PC-3 (cell line): ENCODE results near the gene TANC1. TPM values are rescaled to one million over a fixed set of nuclear protein-coding genes. Genes with fewer than 3 reads are reported as not detected.

Source experiments
- ATAC-seq: fragments of 200-7000 bp; cut with Tn5 transposase; 2 replicates; pipeline ENCODE4 v1.9.1; 2020; ENCODE audit warnings: mild to moderate bottlenecking, moderate library complexity
- BruUV-seq: library from RNA; stranded (reverse); fragments of 400-500 nt; replicated peaks from 2 replicates; lab custom pipeline; 2021; lab: Mats Ljungman, UMichigan
- CTCF ChIA-PET: fragments of 300-600 bp; sonication (Branson Sonifier 250); formaldehyde crosslinking; loops from one replicate; lab custom pipeline; 2022; ENCODE audit warnings: antibody characterized with exemption; lab: Charles Lee
- POLR2A ChIA-PET: fragments of 300-600 bp; sonication (Branson Sonifier 250); formaldehyde crosslinking; loops from one replicate; lab custom pipeline; 2022; ENCODE audit warnings: antibody characterized with exemption; ENCODE audit not compliant: unreplicated experiment; lab: Charles Lee
- DNase-seq: peaks from one replicate; pipeline ENCODE4 v3.0.0-alpha.2; 2015
- H2AFZ ChIP-seq: fragments of 300-600 bp; sonication (generic); 2 replicates; pipeline ENCODE4 v1.6.0; 2016; ENCODE audit warnings: antibody characterized with exemption, low read length
- H3F3A ChIP-seq: fragments of 300-600 bp; sonication (generic); one replicate; pipeline ENCODE4 v1.6.0; 2017; ENCODE audit warnings: antibody characterized with exemption, low read length, control low read depth, mild to moderate bottlenecking; ENCODE audit not compliant: unreplicated experiment
- H3K27ac ChIP-seq: fragments of 300-600 bp; sonication (generic); 2 replicates; pipeline ENCODE4 v1.5.1; 2016; ENCODE audit warnings: mild to moderate bottlenecking, low read length
- H3K27me3 ChIP-seq: fragments of 300-600 bp; sonication (generic); 2 replicates; pipeline ENCODE4 v1.6.1; 2016; ENCODE audit warnings: low read length, mixed read lengths
- H3K36me3 ChIP-seq: fragments of 300-600 bp; sonication (generic); 2 replicates; pipeline ENCODE4 v1.6.1; 2016; ENCODE audit warnings: low read depth, mixed run types, low read length, mixed read lengths
- H3K4me1 ChIP-seq: fragments of 300-600 bp; sonication (generic); 2 replicates; pipeline ENCODE4 v1.5.1; 2016; ENCODE audit warnings: low read length; ENCODE audit not compliant: insufficient read depth
- H3K4me2 ChIP-seq: fragments of 300-600 bp; sonication (generic); 2 replicates; pipeline ENCODE4 v1.6.0; 2016; ENCODE audit warnings: low read length
- H3K4me3 ChIP-seq: fragments of 300-600 bp; sonication (generic); 2 replicates; pipeline ENCODE4 v1.5.1; 2016; ENCODE audit warnings: mild to moderate bottlenecking, low read length, mixed read lengths
- H3K79me2 ChIP-seq: fragments of 300-600 bp; sonication (generic); 2 replicates; pipeline ENCODE4 v1.6.1; 2017; ENCODE audit warnings: low read length, mixed read lengths
- H3K9ac ChIP-seq: fragments of 300-600 bp; sonication (generic); 2 replicates; pipeline ENCODE4 v1.6.0; 2016; ENCODE audit warnings: mild to moderate bottlenecking, low read length
- H3K9me2 ChIP-seq: fragments of 300-600 bp; sonication (generic); replicated peaks from 2 replicates; pipeline ENCODE4 v1.6.1; 2016; ENCODE audit warnings: mixed run types, low read length, mixed read lengths
- H3K9me3 ChIP-seq: fragments of 300-600 bp; sonication (generic); 2 replicates; pipeline ENCODE4 v1.6.1; 2016; ENCODE audit warnings: low read length, mixed read lengths
- H4K20me1 ChIP-seq: fragments of 300-600 bp; sonication (generic); 2 replicates; pipeline ENCODE4 v1.6.1; 2016; ENCODE audit warnings: low read length, mixed read lengths
- CTCF ChIP-seq: fragments of 300-600 bp; sonication (generic); conservative IDR thresholded peaks from 2 replicates; pipeline ENCODE4 v1.5.1; 2017; ENCODE audit warnings: antibody characterized with exemption, low read depth, mild to moderate bottlenecking, low read length
- EZH2 ChIP-seq: fragments of 300-600 bp; sonication (generic); IDR thresholded peaks from one replicate; pipeline ENCODE4 v1.6.1; 2017; ENCODE audit warnings: antibody characterized with exemption, mild to moderate bottlenecking, low read length; ENCODE audit not compliant: unreplicated experiment
- EZH2phosphoT487 ChIP-seq: fragments of 300-600 bp; sonication (generic); IDR thresholded peaks from 2 replicates; pipeline ENCODE4 v1.6.1; 2018; ENCODE audit warnings: mild to moderate bottlenecking, antibody characterized with exemption, low read length, borderline replicate concordance
- intact Hi-C: fragments of 100-400 bp; cut with micrococcal nuclease; formaldehyde crosslinking; loops from 2 replicates; pipeline ENCODE4 v1.9.0; 2023
- total RNA-seq: library from RNA; depleted of rRNA; stranded (reverse); fragments of >200 nt; gene quantifications from 2 replicates; pipeline ENCODE4 v1.2.3, GENCODE V29; 2014

TANC1 gene
- total RNA-seq, 1 experiment from 2014 or later, result 17.6 TPM

- H3K9me2 ChIP-seq, result no peaks in the 10 kb centered on the region
- peak overlapping the region; percentile 59 for H3K4me2 ChIP-seq
- BruUV-seq, result no TSS peak
- H3K36me3 ChIP-seq, result no peaks in the 10 kb centered on the region
- no peaks in the 10 kb centered on the region for H3K79me2 ChIP-seq
- DNase-seq (no peak), ATAC-seq (no peak)
- H3K4me3 ChIP-seq, result no peak overlapping the region; the same call in 1 of the 2 replicates
- POLR2A ChIA-PET, result no interaction called here
- H3F3A ChIP-seq, result no peaks in the 10 kb centered on the region
- TF ChIP-seq EZH2phosphoT487 (no peak), EZH2 (no peak), CTCF (no peak)
- no peak overlapping the region for H3K27ac ChIP-seq
- no peak overlapping the region for H2AFZ ChIP-seq
- H4K20me1 ChIP-seq, result no peaks in the 10 kb centered on the region
- H3K9ac ChIP-seq, result no peak overlapping the region
- peaks cover 33% of the 10 kb centered on the region for H3K4me1 ChIP-seq
- intact Hi-C loops, result loop anchor here (5.0 kb wide), 1 partner anchor 45 kb away; the partner anchor contains the start of gene TANC1
- CTCF ChIA-PET, result no interaction called here
- no peaks in the 10 kb centered on the region for H3K27me3 ChIP-seq
- H3K9me3 ChIP-seq, result no peaks in the 10 kb centered on the region
Measured at GRCh38 chr2:158922601-158923000, 45.8 kb upstream of the TANC1 start.

- no peaks in the 10 kb centered on the region for H3K79me2 ChIP-seq
- H3K27me3 ChIP-seq, result no peaks in the 10 kb centered on the region
- H3F3A ChIP-seq, result no peaks in the 10 kb centered on the region
- no peaks in the 10 kb centered on the region for H3K36me3 ChIP-seq
- no peaks in the 10 kb centered on the region for H4K20me1 ChIP-seq
- intact Hi-C loops, result loop anchor here (5.0 kb wide), 1 partner anchor 44 kb away; the partner anchor contains the start of gene TANC1
- ATAC-seq, result peak; percentile 62
- DNase-seq, result peak; percentile 73
- POLR2A ChIA-PET, result no interaction called here
- H2AFZ ChIP-seq, result peak overlapping the region; percentile 16; the same call in 1 of the 2 replicates
- TF ChIP-seq CTCF (no peak), EZH2 (no peak), EZH2phosphoT487 (no peak)
- H3K4me2 ChIP-seq, result peak overlapping the region; percentile 59
- no peaks in the 10 kb centered on the region for H3K9me2 ChIP-seq
- peak overlapping the region; percentile 41 for H3K27ac ChIP-seq
- CTCF ChIA-PET, result no interaction called here
- H3K4me1 ChIP-seq, result peaks cover 33% of the 10 kb centered on the region
- no peaks in the 10 kb centered on the region for H3K9me3 ChIP-seq
- no TSS peak for BruUV-seq
- H3K9ac ChIP-seq, result no peak overlapping the region
- no peak overlapping the region; the same call in 1 of the 2 replicates for H3K4me3 ChIP-seq
Measured at GRCh38 chr2:158923180-158923594, 45.3 kb upstream of the TANC1 start.

DNA sequence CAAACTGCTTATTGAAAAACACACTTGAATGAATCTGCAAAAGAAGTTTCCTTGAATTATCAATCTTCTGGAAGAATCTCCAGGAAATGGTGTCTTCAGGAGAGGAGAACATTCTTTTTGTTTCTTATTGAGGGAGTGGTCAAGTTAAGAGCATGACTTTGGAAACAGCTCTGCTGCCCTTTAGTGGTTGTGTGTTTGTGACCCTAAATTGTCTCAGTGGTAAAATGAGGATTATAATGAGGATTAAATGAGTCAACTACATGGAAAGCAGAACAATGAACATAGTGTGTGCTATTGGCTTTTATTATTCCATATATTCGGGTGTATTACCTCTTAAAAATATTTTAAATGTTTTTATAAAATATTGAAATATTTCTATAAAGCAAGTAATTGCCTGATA lies 44.8 kb upstream of the TANC1 start:
- H3K9me2 ChIP-seq, result no peaks in the 10 kb centered on the region
- H3K27me3 ChIP-seq, result no peaks in the 10 kb centered on the region
- no peaks in the 10 kb centered on the region for H3F3A ChIP-seq
- no peak overlapping the region for H2AFZ ChIP-seq
- H3K4me2 ChIP-seq, result peak overlapping the region; percentile 59
- H4K20me1 ChIP-seq, result no peaks in the 10 kb centered on the region
- CTCF ChIA-PET, result no interaction called here
- H3K9ac ChIP-seq, result no peak overlapping the region
- peak overlapping the region; percentile 41 for H3K27ac ChIP-seq
- no peak overlapping the region for H3K4me3 ChIP-seq
- POLR2A ChIA-PET, result no interaction called here
- no peak for TF ChIP-seq CTCF
- no peak for TF ChIP-seq EZH2phosphoT487
- ATAC-seq (peak; percentile 45), DNase-seq (no peak)
- no TSS peak for BruUV-seq
- no peaks in the 10 kb centered on the region for H3K36me3 ChIP-seq
- intact Hi-C loops, result loop anchor here (5.0 kb wide), 1 partner anchor 44 kb away; the partner anchor contains the start of gene TANC1
- H3K79me2 ChIP-seq, result no peaks in the 10 kb centered on the region
- no peaks in the 10 kb centered on the region for H3K9me3 ChIP-seq
- peaks cover 33% of the 10 kb centered on the region for H3K4me1 ChIP-seq
